A673 (cell line): ENCODE data around the gene HDAC4.

Experiments
- EZH2 ChIP-seq: fragments of 200-600 bp; sonication (generic); IDR thresholded peaks from 2 replicates; pipeline ENCODE4 v1.6.1; 2017; ENCODE audit warnings: borderline replicate concordance, low read depth, mild to moderate bottlenecking, mixed read lengths, antibody characterized with exemption, low read length; ENCODE audit not compliant: poor library complexity, severe bottlenecking
- TF ChIP-seq, protein P1 (sequence below): fragments of 300-800, 200-600 bp; sonication (generic); conservative IDR thresholded peaks from 2 replicates; pipeline ENCODE4 v1.5.1; 2017; ENCODE audit warnings: low read depth, mild to moderate bottlenecking, antibody characterized with exemption, low read length, moderate library complexity, mixed read lengths

DNA sequence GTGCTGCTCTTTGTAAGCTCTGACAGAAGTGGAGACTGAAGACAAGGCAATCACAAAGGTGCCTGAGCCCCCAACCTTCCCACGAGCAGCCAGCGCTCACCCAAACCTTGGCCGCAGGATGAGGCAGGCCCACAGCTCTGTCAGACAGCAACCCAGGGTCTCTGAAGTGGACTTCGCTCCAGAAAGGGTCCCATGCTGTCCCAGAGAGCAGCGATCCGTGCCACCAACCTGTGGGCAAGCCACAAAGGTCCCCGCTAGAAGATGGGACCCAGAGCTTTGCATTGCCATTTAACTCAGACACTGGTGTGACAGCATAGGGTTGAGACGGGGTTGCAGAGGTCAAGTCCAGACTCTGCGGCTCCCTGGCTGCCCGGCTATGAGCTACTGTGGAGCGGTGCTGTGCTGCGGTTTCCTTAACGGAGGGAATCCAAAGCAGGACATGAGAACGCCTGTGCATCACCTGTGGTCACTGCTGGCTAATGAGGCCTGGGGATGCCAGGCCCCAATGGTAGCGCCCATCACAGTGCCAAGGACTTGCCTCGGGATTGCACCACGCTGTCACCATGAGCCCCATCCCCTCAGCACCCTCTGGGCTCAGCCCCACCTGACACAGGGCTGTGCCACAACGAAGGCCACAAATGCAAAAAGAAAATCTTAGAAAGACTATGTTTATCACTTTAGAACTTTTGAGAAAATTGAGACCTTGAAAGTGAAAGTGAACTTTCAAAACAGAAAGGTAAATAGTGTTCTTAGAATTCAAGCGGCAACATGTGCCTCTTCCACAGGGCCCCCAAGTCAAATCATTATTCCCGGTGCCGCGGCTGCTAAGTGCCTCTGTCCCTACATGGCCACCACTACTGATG, 103.4 kb downstream of the HDAC4 start:
- TF ChIP-seq, protein P1, sequence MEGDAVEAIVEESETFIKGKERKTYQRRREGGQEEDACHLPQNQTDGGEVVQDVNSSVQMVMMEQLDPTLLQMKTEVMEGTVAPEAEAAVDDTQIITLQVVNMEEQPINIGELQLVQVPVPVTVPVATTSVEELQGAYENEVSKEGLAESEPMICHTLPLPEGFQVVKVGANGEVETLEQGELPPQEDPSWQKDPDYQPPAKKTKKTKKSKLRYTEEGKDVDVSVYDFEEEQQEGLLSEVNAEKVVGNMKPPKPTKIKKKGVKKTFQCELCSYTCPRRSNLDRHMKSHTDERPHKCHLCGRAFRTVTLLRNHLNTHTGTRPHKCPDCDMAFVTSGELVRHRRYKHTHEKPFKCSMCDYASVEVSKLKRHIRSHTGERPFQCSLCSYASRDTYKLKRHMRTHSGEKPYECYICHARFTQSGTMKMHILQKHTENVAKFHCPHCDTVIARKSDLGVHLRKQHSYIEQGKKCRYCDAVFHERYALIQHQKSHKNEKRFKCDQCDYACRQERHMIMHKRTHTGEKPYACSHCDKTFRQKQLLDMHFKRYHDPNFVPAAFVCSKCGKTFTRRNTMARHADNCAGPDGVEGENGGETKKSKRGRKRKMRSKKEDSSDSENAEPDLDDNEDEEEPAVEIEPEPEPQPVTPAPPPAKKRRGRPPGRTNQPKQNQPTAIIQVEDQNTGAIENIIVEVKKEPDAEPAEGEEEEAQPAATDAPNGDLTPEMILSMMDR: no peak
- no peak for TF ChIP-seq EZH2
